GM12891 (cell line): ENCODE data around the gene MOGAT2.

Source experiments
- PAX5 ChIP-seq: IDR thresholded peaks from 2 replicates; pipeline ENCODE4 v1.6.1; 2011; ENCODE audit warnings: low read length, moderate library complexity, mild to moderate bottlenecking; ENCODE audit not compliant: insufficient read depth, severe bottlenecking
- POLR2A ChIP-seq: IDR thresholded peaks from 2 replicates; pipeline ENCODE4 v1.6.1; 2011; ENCODE audit warnings: low read depth, low read length, control low read depth
- POLR2AphosphoS5 ChIP-seq: IDR thresholded peaks from 2 replicates; pipeline ENCODE4 v1.6.1; 2011; ENCODE audit warnings: low read depth, low read length, control low read depth
- POU2F2 ChIP-seq: IDR thresholded peaks from 2 replicates; pipeline ENCODE4 v1.6.1; 2011; ENCODE audit warnings: low read depth, mild to moderate bottlenecking, control low read depth, low read length, moderate library complexity
- SPI1 ChIP-seq: IDR thresholded peaks from 2 replicates; pipeline ENCODE4 v1.6.1; 2011; ENCODE audit warnings: low read depth, low read length, control low read depth
- TAF1 ChIP-seq: IDR thresholded peaks from 2 replicates; pipeline ENCODE4 v1.6.1; 2011; ENCODE audit warnings: low read depth, low read length, control low read depth

DNA sequence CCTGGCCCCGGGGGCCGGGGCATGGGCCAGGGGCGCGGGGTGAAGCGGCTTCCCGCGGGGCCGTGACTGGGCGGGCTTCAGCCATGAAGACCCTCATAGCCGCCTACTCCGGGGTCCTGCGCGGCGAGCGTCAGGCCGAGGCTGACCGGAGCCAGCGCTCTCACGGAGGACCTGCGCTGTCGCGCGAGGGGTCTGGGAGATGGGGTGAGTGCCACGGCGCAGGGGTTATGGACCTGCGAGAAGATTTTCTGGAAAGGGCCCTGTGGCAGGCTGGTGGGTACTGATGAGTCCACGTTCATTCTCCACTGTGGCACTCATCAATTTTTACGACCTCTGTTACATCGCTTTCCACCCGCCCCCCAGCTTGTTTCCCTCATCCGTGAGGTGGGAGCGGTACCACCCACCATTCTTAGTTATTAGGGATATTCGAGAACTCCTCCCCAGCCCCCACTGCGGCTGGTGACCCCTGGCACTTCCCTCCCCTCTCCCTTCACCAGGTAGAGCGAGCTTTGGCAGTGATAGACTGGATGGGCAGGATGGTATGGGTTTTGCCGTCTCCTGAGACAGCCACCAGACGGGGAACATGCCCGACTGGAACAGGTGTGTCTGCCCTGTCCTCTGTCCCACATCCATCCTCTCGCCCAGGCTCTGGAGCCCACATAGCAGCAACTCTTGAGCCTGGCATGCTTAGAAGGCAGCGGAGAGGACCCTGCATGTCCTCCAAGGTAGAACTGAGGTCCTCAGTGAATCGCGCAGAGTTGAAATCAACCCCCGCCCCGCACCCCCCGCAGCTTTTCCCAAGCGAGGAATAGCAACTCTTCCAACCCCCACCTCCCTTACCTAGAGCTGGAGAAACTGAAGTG, 51.5 kb downstream of the MOGAT2 start:
- TF ChIP-seq TAF1 (no peak), POLR2A (no peak), POLR2AphosphoS5 (no peak), PAX5 (no peak), SPI1 (no peak), POU2F2 (no peak)
